GM19240 (cell line): ENCODE measurements around the gene GSTM4.

Experiments used
- DNase-seq: peaks from one replicate; pipeline ENCODE4 v3.0.0; 2011; ENCODE audit warnings: low spot score; ENCODE audit not compliant: insufficient read length

GSTM4 gene

DNA sequence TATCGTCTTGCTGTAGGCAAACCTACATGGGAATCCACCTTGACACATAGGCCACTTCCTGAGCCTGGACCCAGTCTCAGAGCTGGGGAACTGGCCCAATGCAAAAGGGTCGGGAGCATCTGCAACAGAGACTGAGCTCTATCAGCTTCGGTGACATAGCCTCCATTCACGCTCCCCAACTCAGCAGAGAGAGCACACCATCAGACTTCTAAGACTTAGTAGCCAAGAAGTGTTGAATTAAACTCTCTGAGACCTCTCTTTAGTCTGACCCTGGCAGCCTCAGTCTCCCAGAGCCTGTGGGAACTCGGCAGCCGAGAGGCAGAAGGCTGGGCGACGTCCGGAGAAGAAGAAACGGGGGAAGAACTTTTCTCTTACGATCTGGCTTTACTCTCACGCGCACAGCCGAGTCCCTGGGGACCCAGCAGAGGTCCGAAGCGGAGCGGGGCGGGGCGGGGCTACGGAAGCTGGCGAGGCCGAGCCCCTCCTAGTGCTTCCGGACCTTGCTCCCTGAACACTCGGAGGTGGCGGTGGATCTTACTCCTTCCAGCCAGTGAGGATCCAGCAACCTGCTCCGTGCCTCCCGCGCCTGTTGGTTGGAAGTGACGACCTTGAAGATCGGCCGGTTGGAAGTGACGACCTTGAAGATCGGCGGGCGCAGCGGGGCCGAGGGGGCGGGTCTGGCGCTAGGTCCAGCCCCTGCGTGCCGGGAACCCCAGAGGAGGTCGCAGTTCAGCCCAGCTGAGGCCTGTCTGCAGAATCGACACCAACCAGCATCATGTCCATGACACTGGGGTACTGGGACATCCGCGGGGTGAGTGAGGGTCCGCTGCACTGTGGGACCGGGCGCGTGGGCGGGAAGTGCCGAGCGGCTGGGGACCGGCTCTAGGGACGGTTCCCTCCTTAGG is at the start of gene GSTM4:
GSTM4 (plus strand) TSS at position 485 of the 905 bp plus-strand sequence; CDS start at position 776, 291 bp downstream.
- peak; percentile 75 for DNase-seq

DNA sequence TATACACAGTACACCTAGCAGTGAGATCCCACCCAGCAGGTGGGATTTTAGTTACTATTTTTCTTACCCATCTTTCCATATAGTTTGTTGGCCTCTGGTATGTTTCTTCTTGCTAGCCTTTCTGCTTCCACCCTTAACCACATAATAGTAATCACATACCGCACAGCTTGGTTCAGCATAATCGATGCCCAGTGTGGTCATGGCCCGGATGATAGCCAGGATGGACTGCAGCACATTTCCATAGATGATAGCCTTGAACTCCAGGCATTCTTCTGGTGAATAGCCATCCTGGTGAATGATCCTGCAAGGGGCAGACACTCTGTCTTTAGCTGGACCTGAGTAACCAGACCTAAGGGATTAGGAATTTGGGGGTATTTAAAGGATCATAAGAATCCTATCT is 46.0 kb upstream of the GSTM4 start:
- DNase-seq = no peak

DNA sequence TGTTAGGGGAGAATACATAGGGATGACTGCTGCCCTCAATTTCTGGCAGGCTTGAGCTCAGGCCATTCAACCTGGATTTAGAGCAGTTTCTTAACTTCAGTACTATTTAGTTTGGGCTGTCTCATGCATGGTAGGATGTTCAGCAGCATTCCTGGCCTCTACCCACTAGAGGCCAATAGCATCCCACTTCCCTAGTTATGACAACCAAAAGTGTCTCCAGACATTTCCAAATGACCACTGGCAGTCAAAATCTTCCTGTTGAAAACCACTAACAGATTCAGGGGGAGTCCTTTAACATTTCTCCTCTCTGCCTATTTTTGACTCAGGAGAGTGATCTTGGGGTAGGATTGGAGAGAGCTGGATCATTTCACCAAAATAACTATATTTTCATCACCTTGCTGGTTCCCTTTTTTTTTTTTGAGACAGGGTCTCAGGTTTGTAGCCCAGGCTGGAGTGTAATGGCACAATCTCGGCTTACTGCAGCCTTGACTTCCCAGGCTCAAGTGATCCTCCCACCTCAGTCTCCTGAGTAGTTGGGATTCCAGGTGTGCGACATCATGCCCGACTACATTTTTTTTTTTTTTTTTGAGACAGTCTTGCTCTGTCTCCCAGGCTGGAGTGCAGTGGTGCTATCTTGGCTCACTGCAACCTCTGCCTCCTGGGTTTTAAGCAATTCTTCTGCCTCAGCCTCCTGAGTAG is 45.1 kb upstream of the GSTM4 start:
- no peak for DNase-seq

DNA sequence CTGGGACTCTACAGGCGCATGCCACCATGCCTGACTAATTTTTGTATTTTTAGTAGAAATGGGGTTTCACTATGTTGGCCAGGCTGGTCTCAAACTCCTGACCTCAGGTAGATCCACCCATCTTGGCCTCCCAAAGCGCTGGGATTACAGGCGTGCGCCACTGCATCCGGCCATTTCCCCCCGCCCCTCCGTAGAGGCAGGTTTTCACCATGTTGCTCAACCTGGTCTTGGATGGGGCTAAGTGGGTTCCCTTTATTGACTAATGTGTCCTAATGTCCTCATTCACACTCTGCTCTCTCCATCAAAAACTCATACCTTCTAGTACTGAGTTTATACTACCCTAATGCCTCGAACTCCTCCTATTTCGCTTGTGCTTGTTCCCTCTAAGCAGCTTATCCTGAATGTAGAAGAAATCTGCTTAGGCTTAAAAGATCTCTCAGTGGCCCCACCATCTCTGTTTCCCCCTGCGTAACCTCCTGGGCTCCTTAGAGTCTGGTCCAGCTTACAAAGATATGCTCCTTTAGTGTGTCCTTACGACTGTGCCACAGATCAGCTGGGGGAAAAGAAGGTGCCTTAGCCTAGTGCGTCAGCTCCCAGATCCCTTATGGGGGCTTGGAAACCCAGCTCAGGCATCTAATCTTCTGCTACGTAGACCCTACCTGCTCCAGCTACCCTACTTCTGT is 44.5 kb upstream of the GSTM4 start:
- DNase-seq = no peak

DNA sequence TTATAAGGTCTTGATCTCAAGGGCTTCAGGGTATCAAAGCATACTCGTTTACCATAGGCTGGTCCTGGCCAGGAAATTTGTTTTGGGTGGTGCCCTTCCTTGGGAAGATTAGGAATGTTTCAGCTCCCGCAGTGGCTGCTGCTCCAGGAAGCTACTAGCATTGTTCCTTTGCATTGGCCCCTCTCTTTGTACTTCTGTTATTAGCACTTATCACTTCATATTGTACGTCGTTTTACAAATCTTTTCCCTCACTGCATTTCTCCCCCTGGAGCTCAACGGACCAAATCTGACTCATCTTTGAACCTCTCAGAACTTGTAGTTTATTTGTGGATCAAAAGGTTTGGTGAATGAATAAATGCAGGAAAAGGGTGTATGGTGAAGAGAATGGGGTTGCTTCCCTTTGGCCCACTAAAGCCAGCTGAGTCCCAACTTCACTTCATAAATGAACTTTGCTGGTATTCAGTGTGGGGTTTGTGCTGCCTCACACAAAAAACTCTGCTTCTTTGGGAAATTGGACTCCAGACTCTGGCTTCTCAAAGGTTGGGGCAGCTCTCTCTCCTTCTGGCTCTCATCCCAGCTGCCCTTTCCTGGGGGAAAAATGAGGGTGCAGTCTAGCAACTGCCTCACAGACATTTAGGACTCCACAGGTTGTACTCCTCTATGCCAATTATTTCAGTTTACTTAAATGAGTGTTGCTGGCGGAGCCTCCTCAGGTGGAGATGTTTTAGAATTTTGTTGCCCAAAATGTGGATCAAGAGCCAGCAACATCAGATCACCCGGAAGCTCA is 42.3 kb upstream of the GSTM4 start:
- DNase-seq = no peak

DNA sequence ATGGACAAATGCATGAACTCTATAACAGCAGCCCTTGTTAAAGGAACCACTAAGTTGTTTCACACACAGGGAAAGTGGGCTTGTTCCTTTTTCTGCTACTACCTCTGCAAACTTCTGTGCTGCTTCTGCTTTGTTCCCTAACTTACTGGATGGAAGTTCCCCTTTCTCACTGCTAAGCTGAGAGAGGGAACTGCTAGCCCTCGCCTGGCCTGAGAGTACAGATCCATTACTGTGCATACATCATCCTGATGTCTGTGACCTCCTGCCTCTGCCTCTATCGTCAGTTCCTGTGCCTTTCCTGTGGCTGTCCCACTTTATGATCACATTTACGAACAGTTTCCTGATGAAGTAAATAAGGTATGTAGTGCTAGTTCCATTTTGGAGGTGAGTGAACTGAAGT is 40.0 kb upstream of the GSTM4 start:
- DNase-seq = no peak

DNA sequence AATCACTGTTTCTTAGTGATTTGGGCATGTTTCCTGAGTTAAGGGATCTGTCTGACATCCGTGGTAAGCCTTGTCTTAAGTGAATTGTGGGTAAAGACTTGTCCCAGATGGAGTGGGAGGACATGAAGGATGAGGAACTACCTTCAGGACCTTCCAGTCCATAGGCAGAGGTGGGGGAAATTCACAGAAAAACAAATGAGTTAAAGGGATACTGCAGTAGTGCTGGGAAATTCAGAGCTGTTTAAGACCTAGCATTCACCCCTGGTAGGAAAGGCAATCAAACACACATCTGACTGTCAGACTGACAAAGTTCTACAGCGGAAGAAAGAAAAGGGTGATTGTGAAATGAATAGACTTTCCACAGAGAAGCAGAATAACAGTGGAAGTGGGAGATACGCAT is 39.5 kb upstream of the GSTM4 start:
- no peak for DNase-seq

DNA sequence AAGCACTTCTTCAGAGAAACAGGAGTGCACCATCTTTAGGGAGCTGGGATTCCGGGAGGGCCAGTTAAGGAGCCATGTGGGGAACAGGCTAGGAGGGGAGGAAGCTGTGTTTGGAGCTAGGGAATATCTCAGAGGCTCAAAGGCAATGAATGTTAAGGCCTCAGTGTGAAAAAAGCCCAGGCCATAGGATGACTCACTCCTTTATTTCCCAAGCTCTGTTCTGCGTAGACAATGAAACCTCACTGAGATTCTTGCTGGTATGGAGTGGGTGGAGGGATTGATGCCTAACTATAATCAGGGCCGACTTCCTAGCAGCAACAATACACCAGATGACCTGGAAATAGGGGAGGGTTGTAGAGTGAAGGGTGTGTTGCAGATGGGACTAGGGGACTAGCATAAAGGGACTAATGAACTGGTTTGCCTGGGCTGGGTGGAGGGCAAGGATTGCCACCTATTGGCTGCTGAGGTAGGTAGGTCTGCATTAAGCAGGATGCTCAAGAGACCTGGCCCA is 38.6 kb upstream of the GSTM4 start:
- no peak for DNase-seq

DNA sequence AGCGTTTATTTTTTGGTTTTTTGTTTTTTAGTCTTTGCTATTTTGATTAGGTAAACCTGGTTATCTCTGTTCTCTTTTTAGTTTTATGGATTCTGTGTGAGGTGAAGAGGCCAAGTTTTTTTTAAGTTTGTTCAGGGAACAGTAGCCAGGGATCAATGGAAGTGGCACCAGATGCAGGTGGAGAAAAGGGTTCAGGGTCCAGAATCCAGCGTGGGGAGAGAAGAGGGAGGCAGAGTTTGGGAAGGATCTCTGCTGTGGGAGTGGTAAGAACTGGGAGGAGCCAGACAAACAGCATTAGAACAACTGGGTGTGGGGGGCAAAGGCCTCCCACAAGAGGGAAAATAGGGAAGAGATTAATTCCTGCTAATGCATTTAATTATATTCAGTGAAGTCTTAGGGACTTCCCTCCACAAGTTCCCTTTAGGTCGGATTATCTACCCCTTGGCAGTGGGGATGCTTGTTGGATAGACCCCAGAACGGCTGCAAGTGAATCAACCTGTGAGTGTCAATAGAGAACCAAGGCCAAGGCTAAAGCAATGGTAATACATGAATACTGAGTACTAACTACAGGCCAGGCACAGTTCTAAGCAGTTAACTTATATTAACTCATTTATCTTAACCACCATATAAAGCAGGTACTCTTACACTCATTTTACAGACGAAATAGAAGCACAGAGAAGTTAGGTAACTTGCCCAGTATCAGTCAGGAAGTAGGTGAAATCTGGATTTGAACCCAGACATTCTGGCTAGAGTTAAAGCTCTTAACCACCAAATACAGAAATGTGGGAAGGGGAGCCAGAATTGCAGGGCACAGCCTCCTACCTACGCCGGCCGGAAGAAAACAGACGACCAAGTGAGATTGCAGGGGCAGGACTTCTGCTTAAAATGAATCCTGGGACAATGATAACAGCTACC is 37.0 kb upstream of the GSTM4 start:
- no peak for DNase-seq

DNA sequence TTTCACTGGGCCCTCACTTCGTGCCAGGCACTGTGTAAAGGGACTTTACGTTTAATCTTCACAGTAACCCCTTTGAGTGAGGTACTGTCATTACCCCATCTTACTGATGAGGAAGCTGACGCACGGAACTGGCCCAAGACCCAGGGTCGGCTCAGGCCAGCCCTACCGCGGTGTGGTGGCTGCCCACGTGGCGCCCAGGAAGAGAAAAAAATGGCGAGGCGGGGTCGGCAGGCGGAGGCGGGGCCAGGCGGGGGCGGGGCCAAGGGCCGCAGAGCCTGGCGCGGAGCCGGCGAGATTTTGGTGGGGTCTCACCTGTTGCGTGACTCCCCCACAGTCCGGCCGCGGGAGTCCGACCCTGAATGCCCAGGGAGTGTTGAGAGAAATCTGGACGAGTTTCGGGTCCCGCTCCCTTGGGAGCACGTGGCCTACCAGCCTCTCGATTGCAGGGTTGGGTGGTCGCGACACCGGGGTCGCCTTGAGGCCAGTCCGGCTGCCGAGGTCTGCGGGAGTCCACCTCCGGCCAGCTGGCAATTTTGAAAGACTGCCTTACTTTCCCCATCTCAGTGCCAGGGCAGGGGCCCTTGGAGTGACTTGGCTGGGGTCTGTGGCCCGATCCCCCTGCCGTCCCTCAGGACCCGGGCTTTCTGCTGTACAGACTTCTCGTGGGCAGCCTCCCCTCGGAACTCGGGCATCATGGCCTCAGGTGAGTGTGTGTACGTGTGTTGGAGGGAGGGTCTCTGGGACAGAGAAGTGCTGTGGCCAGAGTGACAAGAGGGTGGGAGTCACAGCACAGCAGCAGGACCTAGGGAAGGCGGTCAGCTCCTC is 36.1 kb upstream of the GSTM4 start, which contains the start of the genes AMPD2 and GNAT2:
AMPD2 (plus strand) TSS at position 262 of the 825 bp plus-strand sequence. CDS start 1,339 bp downstream, outside the sequence.
GNAT2 (minus strand) TSS at position 41 of the 825 bp plus-strand sequence. CDS start 6,746 bp downstream, outside the sequence.
- DNase-seq = peak; percentile 75

DNA sequence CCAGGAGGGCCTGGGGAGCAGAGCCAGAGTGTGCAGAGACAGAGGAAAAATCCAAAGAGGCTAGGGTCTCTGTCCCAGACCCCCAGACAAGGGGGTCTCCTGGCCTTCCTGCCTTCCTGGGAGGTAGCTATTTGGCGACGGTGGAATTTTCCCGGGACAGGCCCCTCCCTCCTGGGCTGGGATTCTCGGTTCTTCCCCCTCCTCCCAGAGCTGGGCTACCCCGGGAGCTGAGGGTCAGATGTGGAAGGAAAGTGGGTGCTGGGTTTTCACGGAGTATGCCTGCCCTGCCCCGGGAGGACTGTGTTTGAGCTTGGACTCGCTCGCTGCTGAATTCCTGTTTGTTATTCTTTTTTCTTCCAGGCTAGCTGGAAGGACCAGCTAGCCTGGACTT is 35.5 kb upstream of the GSTM4 start:
- DNase-seq = no peak

DNA sequence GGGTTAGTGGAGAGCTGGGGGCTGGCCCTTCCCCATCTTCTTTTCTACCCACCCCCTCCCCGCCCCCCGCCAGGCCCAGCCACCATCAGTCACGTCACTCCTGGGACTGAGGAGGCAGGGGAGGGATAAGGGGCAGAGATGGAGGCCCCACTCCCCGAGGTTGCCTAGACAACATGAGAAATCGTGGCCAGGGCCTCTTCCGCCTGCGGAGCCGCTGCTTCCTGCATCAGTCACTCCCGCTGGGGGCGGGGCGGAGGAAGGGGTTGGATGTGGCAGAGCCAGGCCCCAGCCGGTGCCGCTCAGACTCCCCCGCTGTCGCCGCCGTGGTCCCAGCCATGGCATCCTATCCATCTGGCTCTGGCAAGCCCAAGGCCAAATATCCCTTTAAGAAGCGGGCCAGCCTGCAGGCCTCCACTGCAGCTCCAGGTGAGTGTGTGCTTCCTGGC is 35.0 kb upstream of the GSTM4 start:
- DNase-seq = peak; percentile 96

DNA sequence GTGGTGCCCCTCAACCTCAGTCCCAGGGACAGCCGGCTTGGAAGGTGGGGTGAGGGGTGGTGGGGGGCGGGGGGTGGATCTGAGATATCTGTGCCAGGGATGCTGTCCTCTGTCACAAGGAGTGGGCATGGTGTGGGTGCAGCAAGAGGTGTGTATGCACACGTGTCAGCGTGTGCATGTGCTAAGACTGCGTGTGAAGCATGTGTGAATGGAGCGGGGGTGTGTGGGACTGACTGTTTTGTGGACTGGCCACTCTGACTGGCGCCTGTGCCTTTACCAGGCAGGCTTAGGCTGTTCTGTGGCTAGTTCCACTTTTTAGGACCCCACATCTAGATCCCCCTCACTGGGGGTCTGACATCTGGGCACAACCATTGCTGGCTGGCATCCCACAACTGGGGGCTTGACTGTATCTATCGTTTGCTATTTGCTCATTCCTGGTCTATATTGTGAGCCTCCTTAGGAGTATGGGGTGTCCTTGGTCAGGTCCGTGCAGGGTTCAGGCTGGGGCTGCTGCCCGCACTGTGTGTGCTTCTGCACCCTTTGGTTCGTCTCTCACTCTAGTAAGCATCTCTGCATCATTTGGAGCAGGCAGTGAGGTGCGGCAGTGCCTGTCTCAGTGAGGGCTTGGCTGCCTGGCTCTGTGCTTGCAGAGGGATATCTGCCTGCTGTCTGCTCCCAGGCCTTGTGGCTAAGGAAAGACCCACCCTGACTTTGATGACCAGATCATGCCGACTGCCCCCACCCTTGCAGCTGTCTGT is 34.3 kb upstream of the GSTM4 start:
- no peak for DNase-seq

DNA sequence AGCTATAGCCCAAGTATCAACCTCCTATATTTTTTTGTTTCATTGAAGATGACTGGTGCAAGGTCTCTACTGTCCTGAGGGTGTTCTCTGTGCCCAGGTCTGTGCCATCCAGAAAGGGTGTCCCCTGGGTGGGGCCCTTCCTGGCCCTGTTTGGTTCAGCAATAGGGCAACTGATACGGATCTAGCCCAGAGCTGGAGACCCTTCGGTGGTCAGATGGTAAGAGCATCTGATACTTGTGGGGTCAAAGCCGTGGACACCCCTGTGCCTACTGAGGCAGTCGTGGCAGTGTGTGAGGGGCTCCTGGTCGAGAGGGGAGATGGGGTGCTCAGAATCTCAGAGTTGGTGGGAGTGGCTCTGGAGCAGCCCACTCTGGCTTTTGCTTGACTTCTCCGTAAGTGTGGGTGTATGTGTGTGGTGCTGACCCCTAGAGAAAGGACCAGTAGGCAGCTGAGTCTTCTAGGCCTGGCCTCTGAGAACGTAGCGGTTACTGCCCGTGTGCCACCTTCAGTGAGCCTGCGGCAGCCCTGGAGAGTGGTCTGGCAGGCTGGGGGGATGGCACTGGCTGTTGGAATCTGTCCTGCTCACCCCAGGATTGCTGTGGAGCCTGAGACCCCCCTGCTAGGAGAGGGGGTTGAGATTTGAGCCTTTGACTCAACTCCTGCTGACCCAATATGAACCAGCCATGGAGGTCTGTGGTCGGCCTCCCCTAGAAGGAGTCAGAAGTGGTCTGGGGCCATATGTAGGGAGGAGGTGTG is 33.6 kb upstream of the GSTM4 start:
- DNase-seq = no peak

DNA sequence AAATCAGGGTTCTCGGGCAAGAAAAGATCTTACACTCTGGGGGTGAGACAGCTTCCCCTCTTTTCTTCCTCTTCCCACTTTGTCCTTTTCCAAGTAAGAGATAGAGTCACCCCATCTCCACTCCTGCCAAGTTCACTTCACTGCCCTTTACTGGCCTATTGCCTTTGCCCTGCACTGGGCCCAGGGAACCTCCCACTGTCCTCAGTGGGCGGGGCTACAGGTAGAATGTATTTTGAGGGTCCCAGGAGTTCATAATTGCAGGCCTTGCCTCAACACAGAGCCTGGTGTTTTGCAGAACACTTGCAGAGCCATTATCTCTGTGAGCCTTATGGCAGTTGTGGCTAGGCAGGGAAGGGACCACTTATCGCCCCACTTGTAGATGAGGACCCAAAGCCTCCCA is 33.0 kb upstream of the GSTM4 start:
- DNase-seq = no peak

DNA sequence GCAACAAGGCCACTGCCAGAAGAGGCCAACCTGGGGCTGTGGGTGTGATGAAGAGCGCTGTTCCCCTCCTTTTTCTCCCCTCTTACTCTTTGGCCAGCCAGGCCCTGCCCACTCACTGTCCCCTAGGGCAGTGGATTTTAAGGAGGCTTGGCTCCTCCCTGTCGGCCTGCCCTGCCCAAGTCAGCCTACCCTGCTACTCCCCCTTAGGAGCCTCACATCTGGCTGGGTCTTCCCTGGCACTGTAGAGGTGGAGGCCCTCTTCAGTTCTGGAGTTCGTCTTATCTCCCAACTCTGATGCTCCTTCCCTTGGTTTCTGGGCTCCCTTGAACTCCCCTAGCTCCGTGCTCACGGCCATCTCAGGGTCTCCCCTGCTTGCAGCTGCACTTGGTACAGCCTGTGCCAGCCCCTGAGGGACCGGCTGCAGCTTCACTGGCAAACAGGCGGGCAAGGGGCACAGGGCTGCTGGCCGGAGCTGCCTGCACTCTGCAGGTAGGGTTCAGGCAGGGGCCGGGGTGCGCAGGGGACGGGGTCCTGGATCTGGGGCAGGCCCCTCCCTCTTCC is 32.2 kb upstream of the GSTM4 start:
- no peak for DNase-seq
